Smooth muscle cell of the pulmonary artery (primary cell): ENCODE data around the gene PIGX. TPM values are rescaled to one million over a fixed set of nuclear protein-coding genes. Genes with fewer than 3 reads are reported as not detected.

Experiments used
- total RNA-seq: library from RNA; depleted of rRNA; stranded (reverse); fragments of >200 nt; gene quantifications from 2 replicates; pipeline ENCODE4 v1.2.3, GENCODE V29; 2014

Gene PIGX
- 21.7 and 23.5 TPM in 2 replicates for total RNA-seq

GRCh38 chr3:196711838-196712513 lies at the start of gene PIGX, which contains the start of gene CEP19:
PIGX (plus strand) TSS chr3:196712377.
CEP19 (minus strand) TSS chr3:196712250; CDS start chr3:196708657, 3,593 bp downstream.

GRCh38 chr3:196739671-196740480 lies 27.7 kb downstream of the PIGX start, which contains the start of gene PAK2:
PAK2 (plus strand) TSS chr3:196739857; CDS start chr3:196782647, 42,790 bp downstream.

Other genes starting within 250 kb of the PIGX start
- gene RNF168, start 208.6 kb upstream of the PIGX start, total RNA-seq, result 12.0 and 13.2 TPM in 2 replicates
- not detected in 2 replicates for gene SMCO1, start 197.0 kb upstream of the PIGX start, total RNA-seq
- gene WDR53, start 143.8 kb upstream of the PIGX start, total RNA-seq, result 4.6 and 6.3 TPM in 2 replicates
- gene FBXO45, start 143.7 kb upstream of the PIGX start, total RNA-seq, result 8.9 and 9.3 TPM in 2 replicates
- 1.0 and 5.0 TPM in 2 replicates for gene NRROS, start 72.7 kb upstream of the PIGX start, total RNA-seq
- 2.6 and 4.0 TPM in 2 replicates for gene CEP19, start 127 bp upstream of the PIGX start, total RNA-seq
- gene PAK2, start 27.5 kb downstream of the PIGX start, total RNA-seq, result 92.9 and 114 TPM in 2 replicates
- gene SENP5, start 155.5 kb downstream of the PIGX start, total RNA-seq, result 42.7 and 44.0 TPM in 2 replicates
- gene NCBP2, start 230.2 kb downstream of the PIGX start, total RNA-seq, result 70.1 and 79.8 TPM in 2 replicates